Measurements from ENCODE around the gene TP53. TPM values are rescaled to one million over a fixed set of nuclear protein-coding genes. Genes with fewer than 3 reads are reported as not detected.

TP53 gene
- total and polyA plus RNA-seq, 10 of the 15 experiments (the other 5 are each of a cell fraction or from before 2014, with no cell fraction given), result 35.6 to 162 (median 75.9) TPM

- no peaks in the 10 kb centered on the region for H3K9me3 ChIP-seq (replicated peaks; ENCODE audit: control insufficient read depth, insufficient read depth, low read length)
- no peak for TF ChIP-seq RELB (IDR thresholded peaks at IDR 0.05; ENCODE audit: low read depth)
- 0 out of 3 replicates have a peak, but pooled peaks of 1 of the 2 experiments have one; percentile 2 for TF ChIP-seq EGR1 (IDR thresholded peaks at IDR 0.05; ENCODE audit: borderline replicate concordance in 1 of 2, low read depth in 2 of 2, low read length in 2 of 2)
- no peak for TF ChIP-seq MTA2 (IDR thresholded peaks at IDR 0.05; ENCODE audit: low read depth)
- SMC1A ChIA-PET (ENCODE audit: uncharacterized antibody, unreplicated experiment), result no interaction called here
- H3K4me1 ChIP-seq (ENCODE audit: control insufficient read depth, insufficient read depth, low read length), result no peaks in the 10 kb centered on the region
- no peak within 1 kb of the TSS for H3K27ac ChIP-seq (ENCODE audit: control insufficient read depth, insufficient read depth)
- H3K79me2 ChIP-seq (ENCODE audit: control insufficient read depth, insufficient read depth, low read length), result no peaks in the 10 kb centered on the region
- H3K27me3 ChIP-seq (replicated peaks in 1 of 2; ENCODE audit: control insufficient read depth in 2 of 2, insufficient read depth in 2 of 2, low read length in 1 of 2), result peaks cover 3 to 5% of the 10 kb centered on the region in 2 experiments; a peak in 3 of 4 replicates
- intact Hi-C loops (cut with micrococcal nuclease; ENCODE audit: unreplicated experiment), result no loop called here
- H3K4me3 ChIP-seq, result no peak within 1 kb of the TSS
- no peak within 1 kb of the TSS; the same call in 1 of the 2 replicates for H3K4me2 ChIP-seq (ENCODE audit: control insufficient read depth, insufficient read depth)
- H3K36me3 ChIP-seq (ENCODE audit: control insufficient read depth in 2 of 2, insufficient read depth in 2 of 2, low read length in 1 of 2), result peaks cover 0 to 4% of the 10 kb centered on the region in 2 experiments; a peak in 2 of 4 replicates
- no peak within 1 kb of the TSS for H3K9ac ChIP-seq (ENCODE audit: control insufficient read depth, insufficient read depth, low read length)
- no peaks in the 10 kb centered on the region for H4K20me1 ChIP-seq (ENCODE audit: control insufficient read depth, insufficient read depth)
- FAIRE-seq (no peak), ATAC-seq (peak; percentile 16; the same call in 1 of the 3 replicates), DNase-seq (ENCODE audit: low read depth, low spot score) (no peak)
- RAD21 ChIA-PET (ENCODE audit: unreplicated experiment), result no interaction called here
- no TSS peak for BruUV-seq (replicated peaks)
- in situ Hi-C loops (cut with MboI), result no loop called here
- H2AFZ ChIP-seq (ENCODE audit: control insufficient read depth, low read depth, low read length), result no peak within 1 kb of the TSS
- 21% methylated on average over 22 of the region's 45 CpGs for WGBS (ENCODE audit: insufficient coverage, insufficient replicate concordance, low lambda C conversion rate, missing lambda C conversion rate)
- POLR2A ChIA-PET, result interaction anchor here (0.6 kb wide), 1 partner anchor 11 kb away, joined by 5 read pairs; no protein-coding TSS in a partner anchor
- CTCF ChIA-PET, result interaction anchor here (0.6 kb wide), 1 partner anchor 17 kb away, joined by 3 read pairs; the partner anchor contains the start of gene TP53
Observed at GRCh38 chr17:7704601-7705268, 17.4 kb upstream of the TP53 start, which contains the start of gene EFNB3. Gene EFNB3 (plus strand): TSS chr17:7705202. CDS start chr17:7705599, 397 bp downstream.

Measured in GM12878 (cell line).